SH-SY5Y (cell line): ENCODE data around the gene DOC2B.

Experiments
- GATA2 ChIP-seq: IDR thresholded peaks from 2 replicates; pipeline ENCODE4 v1.6.1; 2011; ENCODE audit warnings: mild to moderate bottlenecking, low read depth, low read length
- GATA3 ChIP-seq: IDR thresholded peaks from 2 replicates; pipeline ENCODE4 v1.6.1; 2011; ENCODE audit warnings: low read depth, mild to moderate bottlenecking, low read length, moderate library complexity

DNA sequence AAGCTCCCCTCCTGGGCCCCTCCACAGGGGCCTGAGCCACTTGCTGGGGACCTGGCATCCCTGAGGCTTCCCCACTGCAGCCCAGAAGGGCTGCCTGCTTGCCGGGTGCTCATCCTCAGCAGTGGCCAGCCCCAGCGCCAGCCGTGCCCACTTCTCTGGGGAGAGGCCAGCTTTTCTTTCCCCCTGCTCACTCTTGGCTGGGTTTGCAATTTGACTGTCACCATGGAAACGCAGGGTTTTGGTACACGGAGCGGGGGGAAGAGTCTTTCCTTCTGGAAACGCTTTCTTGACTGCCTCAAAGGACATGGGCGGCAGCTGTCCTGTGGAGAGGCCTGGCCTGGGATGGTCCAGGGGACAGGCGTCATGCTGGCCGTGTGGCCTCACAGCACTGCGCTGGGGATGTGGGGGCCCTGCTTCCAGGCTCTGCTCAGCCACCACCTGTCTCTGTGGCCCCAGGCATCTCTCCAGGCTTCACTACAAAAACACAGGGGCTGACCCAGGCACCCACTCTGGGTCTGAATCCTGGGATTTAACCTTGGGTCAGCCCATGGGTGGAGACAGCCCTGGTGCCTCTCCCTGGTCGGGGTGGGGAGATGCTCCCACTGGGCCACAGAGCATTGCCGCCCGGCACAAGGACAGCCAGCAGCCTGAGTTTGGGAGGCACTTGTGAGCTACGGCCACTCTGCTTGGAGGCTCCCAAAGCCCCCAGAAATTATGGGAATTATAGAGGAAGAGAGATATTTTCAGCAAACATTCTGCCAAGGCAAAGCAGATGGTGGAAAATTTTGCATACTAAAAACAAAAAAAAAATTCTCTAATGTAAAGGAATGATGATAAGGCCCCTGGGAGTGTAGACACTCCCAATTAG, 45.9 kb upstream of the DOC2B start:
- TF ChIP-seq GATA2 (no peak), GATA3 (no peak)
